Neural progenitor cell (in vitro differentiated cells): ENCODE results near the gene ABI3BP. TPM values are rescaled to one million over a fixed set of nuclear protein-coding genes. Genes with fewer than 3 reads are reported as not detected.

Source experiments
- DNase-seq: peaks from one replicate; pipeline ENCODE4 v3.0.0-alpha.2; 2016; ENCODE audit warnings: low spot score
- H2AFZ ChIP-seq: fragments of 200-600 bp; sonication (generic); replicated peaks from 2 replicates; pipeline ENCODE4 v1.6.1; 2016; ENCODE audit warnings: antibody characterized with exemption
- H3F3A ChIP-seq: fragments of 200-600 bp; sonication (generic); 2 replicates; pipeline ENCODE4 v1.6.1; 2016; ENCODE audit warnings: antibody characterized with exemption, low read depth
- H3K27ac ChIP-seq: fragments of 200-600 bp; sonication (generic); 2 replicates; pipeline ENCODE4 v1.5.1; 2016; ENCODE audit warnings: mild to moderate bottlenecking
- H3K27me3 ChIP-seq: fragments of 200-600 bp; sonication (generic); 2 replicates; pipeline ENCODE4 v1.6.1; 2016; ENCODE audit warnings: mild to moderate bottlenecking, moderate library complexity
- H3K36me3 ChIP-seq: fragments of 200-600 bp; sonication (generic); 2 replicates; pipeline ENCODE4 v1.5.1; 2016
- H3K4me1 ChIP-seq: fragments of 200-600 bp; sonication (generic); 2 replicates; pipeline ENCODE4 v1.6.1; 2016; ENCODE audit warnings: mixed run types
- H3K4me2 ChIP-seq: fragments of 200-600 bp; sonication (generic); 2 replicates; pipeline ENCODE4 v1.6.1; 2016
- H3K4me3 ChIP-seq: fragments of 200-600 bp; sonication (generic); 2 replicates; pipeline ENCODE4 v1.5.1; 2016
- H3K79me2 ChIP-seq: fragments of 200-600 bp; sonication (generic); 2 replicates; pipeline ENCODE4 v1.6.1; 2016; ENCODE audit warnings: low read depth
- H3K9ac ChIP-seq: fragments of 200-600 bp; sonication (generic); 2 replicates; pipeline ENCODE4 v1.6.1; 2016
- H3K9me3 ChIP-seq: fragments of 200-600 bp; sonication (generic); 2 replicates; pipeline ENCODE4 v1.5.1; 2016; ENCODE audit warnings: low read depth
- H4K20me1 ChIP-seq: fragments of 200-600 bp; sonication (generic); 2 replicates; pipeline ENCODE4 v1.6.1; 2016; ENCODE audit warnings: low read depth
- H3K27ac Mint-ChIP-seq: 3 replicates; pipeline ENCODE4 v1.8.0; 2021; ENCODE audit warnings: mixed read lengths
- H3K27me3 Mint-ChIP-seq: 2 replicates; pipeline ENCODE4 v1.8.0; 2022; ENCODE audit warnings: low read depth, mild to moderate bottlenecking, inconsistent platforms, moderate library complexity, mixed read lengths; ENCODE audit not compliant: insufficient read depth
- H3K36me3 Mint-ChIP-seq: 3 replicates; pipeline ENCODE4 v1.8.0; 2021; ENCODE audit warnings: mixed read lengths
- H3K4me1 Mint-ChIP-seq: 3 replicates; pipeline ENCODE4 v1.8.0; 2021; ENCODE audit warnings: mixed read lengths
- H3K4me3 Mint-ChIP-seq: 3 replicates; pipeline ENCODE4 v1.8.0; 2021; ENCODE audit warnings: mild to moderate bottlenecking, moderate library complexity, mixed read lengths
- H3K9me3 Mint-ChIP-seq: 3 replicates; pipeline ENCODE4 v1.8.0; 2020; ENCODE audit warnings: mixed read lengths
- EZH2 ChIP-seq: fragments of 200-600 bp; sonication (generic); IDR thresholded peaks from 2 replicates; pipeline ENCODE4 v1.6.1; 2017; ENCODE audit warnings: antibody characterized with exemption, mild to moderate bottlenecking, moderate library complexity
- EZH2phosphoT487 ChIP-seq: fragments of 200-600 bp; sonication (generic); IDR thresholded peaks from 2 replicates; pipeline ENCODE4 v1.6.1; 2017; ENCODE audit warnings: antibody characterized with exemption
- total RNA-seq: library from RNA; depleted of rRNA; stranded (reverse); fragments of >200 nt; gene quantifications from 2 replicates; pipeline ENCODE4 v1.2.3, GENCODE V29; 2015; ENCODE audit warnings: low replicate concordance
- TF ChIP-seq, protein P1 (sequence below): fragments of 200-600 bp; sonication (generic); IDR thresholded peaks from 2 replicates; pipeline ENCODE4 v1.5.1; 2017; ENCODE audit warnings: antibody characterized with exemption, mild to moderate bottlenecking

ABI3BP gene
- total RNA-seq, 1 donor from 2014 or later: not detected

DNA sequence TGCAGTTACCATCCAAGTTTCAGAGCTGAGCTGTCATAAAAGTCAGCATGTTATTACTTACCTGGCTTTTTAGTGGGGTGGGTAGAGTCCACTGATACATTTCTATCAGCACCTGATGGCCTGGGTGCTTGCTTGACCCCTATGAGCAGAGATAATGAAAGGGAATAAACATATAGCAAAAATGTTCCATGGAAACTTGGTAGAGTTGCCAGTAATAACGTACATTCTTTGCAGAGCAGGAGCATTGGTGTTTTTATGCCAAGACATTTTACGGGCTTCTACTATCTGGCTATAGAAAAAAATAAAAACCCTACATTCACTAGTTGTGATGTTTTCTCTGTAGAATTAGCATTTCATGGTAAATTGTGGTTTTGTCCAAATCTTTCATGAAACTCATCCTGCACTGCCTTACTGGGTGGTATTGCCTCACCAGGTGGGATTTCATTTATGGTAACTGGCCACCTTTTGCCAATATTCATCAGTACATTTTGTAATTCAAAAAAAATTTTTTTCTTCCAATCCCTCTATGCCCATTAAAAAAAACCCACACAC is 213.1 kb downstream of the ABI3BP start:
- Mint-ChIP-seq H3K4me3 (no peak overlapping the region), H3K27me3 (peaks cover 2% of the 10 kb centered on the region), H3K27ac (no peak overlapping the region), H3K9me3 (no peaks in the 10 kb centered on the region), H3K36me3 (no peaks in the 10 kb centered on the region), H3K4me1 (no peaks in the 10 kb centered on the region)
- no peak overlapping the region for H3K27ac ChIP-seq
- H3K4me3 ChIP-seq: no peak overlapping the region
- H3K79me2 ChIP-seq: no peaks in the 10 kb centered on the region
- H3K27me3 ChIP-seq: no peaks in the 10 kb centered on the region
- no peak for TF ChIP-seq EZH2
- TF ChIP-seq, protein P1, sequence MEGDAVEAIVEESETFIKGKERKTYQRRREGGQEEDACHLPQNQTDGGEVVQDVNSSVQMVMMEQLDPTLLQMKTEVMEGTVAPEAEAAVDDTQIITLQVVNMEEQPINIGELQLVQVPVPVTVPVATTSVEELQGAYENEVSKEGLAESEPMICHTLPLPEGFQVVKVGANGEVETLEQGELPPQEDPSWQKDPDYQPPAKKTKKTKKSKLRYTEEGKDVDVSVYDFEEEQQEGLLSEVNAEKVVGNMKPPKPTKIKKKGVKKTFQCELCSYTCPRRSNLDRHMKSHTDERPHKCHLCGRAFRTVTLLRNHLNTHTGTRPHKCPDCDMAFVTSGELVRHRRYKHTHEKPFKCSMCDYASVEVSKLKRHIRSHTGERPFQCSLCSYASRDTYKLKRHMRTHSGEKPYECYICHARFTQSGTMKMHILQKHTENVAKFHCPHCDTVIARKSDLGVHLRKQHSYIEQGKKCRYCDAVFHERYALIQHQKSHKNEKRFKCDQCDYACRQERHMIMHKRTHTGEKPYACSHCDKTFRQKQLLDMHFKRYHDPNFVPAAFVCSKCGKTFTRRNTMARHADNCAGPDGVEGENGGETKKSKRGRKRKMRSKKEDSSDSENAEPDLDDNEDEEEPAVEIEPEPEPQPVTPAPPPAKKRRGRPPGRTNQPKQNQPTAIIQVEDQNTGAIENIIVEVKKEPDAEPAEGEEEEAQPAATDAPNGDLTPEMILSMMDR: no peak
- DNase-seq: no peak
- H3K9me3 ChIP-seq: no peaks in the 10 kb centered on the region
- peaks cover 10% of the 10 kb centered on the region for H3K4me1 ChIP-seq
- no peak overlapping the region for H3K9ac ChIP-seq
- no peaks in the 10 kb centered on the region for H4K20me1 ChIP-seq
- H3K4me2 ChIP-seq: no peak overlapping the region
- H3F3A ChIP-seq: no peaks in the 10 kb centered on the region
- no peak overlapping the region for H2AFZ ChIP-seq
- no peaks in the 10 kb centered on the region for H3K36me3 ChIP-seq

DNA sequence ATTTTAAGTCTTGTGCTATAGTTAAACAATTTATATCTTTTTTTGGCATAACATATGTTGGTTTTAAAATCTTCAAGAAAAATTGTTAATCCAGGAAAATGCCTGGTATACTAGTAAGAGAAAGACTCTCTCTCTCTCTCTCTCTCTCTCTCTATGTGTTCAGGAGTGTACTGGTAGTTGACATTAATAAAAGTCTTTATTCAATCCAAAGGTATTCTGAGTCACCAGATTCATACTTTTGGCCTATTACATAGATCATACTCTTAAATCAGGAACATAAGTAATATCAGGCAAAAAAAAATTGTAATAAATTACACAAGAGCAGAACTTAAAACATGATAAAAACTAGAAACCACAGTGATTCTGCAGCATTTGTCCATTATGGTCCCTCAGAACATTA is 213.7 kb downstream of the ABI3BP start:
- peaks cover 2% of the 10 kb centered on the region for H3K27me3 Mint-ChIP-seq
- H2AFZ ChIP-seq: no peak overlapping the region
- no peak overlapping the region for H3K4me2 ChIP-seq
- no peaks in the 10 kb centered on the region for H3K79me2 ChIP-seq
- no peak overlapping the region for H3K4me3 Mint-ChIP-seq
- H3K36me3 Mint-ChIP-seq: no peaks in the 10 kb centered on the region
- H3K9me3 Mint-ChIP-seq: no peaks in the 10 kb centered on the region
- H4K20me1 ChIP-seq: no peaks in the 10 kb centered on the region
- TF ChIP-seq, protein P1: no peak
- TF ChIP-seq EZH2 (no peak), EZH2phosphoT487 (no peak)
- peaks cover 10% of the 10 kb centered on the region for H3K4me1 ChIP-seq
- DNase-seq: no peak
- no peak overlapping the region for H3K27ac ChIP-seq
- no peak overlapping the region for H3K27ac Mint-ChIP-seq
- no peaks in the 10 kb centered on the region for H3K4me1 Mint-ChIP-seq
- H3F3A ChIP-seq: no peaks in the 10 kb centered on the region
- H3K4me3 ChIP-seq: no peak overlapping the region
- H3K9me3 ChIP-seq: no peaks in the 10 kb centered on the region
- no peak overlapping the region for H3K9ac ChIP-seq
- H3K27me3 ChIP-seq: no peaks in the 10 kb centered on the region
- H3K36me3 ChIP-seq: no peaks in the 10 kb centered on the region

DNA sequence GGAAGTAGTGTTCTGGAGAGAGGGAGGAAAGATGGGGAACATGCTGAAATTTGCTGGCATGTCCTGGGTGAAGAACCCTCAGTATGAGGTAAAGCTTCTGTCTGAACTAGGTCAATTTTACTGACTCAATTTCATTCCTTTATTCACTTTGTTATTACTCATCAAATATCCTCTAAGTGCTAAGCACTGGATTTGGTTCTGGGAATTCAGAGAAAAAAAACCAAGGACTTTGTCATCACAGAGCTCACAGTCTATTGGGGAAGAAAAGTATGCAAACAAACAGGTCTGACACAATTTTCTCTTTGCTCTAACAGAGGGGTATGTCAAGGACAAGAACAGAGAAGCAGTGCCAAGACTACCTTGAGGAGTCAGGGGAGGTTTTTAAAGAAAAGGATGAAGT is 215.9 kb downstream of the ABI3BP start:
- Histone ChIP-seq H3K9ac (no peak overlapping the region), H3F3A (no peaks in the 10 kb centered on the region), H3K4me1 (peaks cover 4% of the 10 kb centered on the region), H3K4me2 (no peak overlapping the region), H3K9me3 (no peaks in the 10 kb centered on the region), H3K79me2 (no peaks in the 10 kb centered on the region), H3K27me3 (no peaks in the 10 kb centered on the region), H3K36me3 (no peaks in the 10 kb centered on the region), H4K20me1 (no peaks in the 10 kb centered on the region), H3K4me3 (no peak overlapping the region), H3K27ac (no peak overlapping the region), H2AFZ (no peak overlapping the region)
- H3K27ac Mint-ChIP-seq: no peak overlapping the region
- H3K36me3 Mint-ChIP-seq: no peaks in the 10 kb centered on the region
- H3K4me3 Mint-ChIP-seq: no peak overlapping the region
- DNase-seq: no peak
- TF ChIP-seq, protein P1: no peak
- TF ChIP-seq EZH2 (no peak), EZH2phosphoT487 (no peak)
- H3K4me1 Mint-ChIP-seq: no peaks in the 10 kb centered on the region
- H3K9me3 Mint-ChIP-seq: no peaks in the 10 kb centered on the region
- H3K27me3 Mint-ChIP-seq: peaks cover 2% of the 10 kb centered on the region
